Gastrocnemius medialis (tissue), 4 donors: Measurements from ENCODE around the gene XYLT1.

Experiments used
- CTCF ChIP-seq, 5 experiments: fragments of 450-650 bp in 3 of 5; fragments of 200-600 bp in 2 of 5; sonication (generic) in 2 of 5; IDR thresholded peaks in 4 of 5; conservative IDR thresholded peaks in 1 of 5; 1 replicate in 4 of 5; 2 replicates in 1 of 5; pipeline ENCODE4 v1.5.1; 2016 to 2019; ENCODE audit warnings: antibody characterized with exemption in 5 of 5, mild to moderate bottlenecking in 3 of 5, moderate library complexity in 3 of 5
- POLR2A ChIP-seq, 2 donors: fragments of 450-650 bp; IDR thresholded peaks; one replicate each; pipeline ENCODE4 v1.6.1; 2017; ENCODE audit warnings: antibody characterized with exemption in 2 of 2, mild to moderate bottlenecking in 2 of 2, moderate library complexity in 2 of 2

GRCh38 chr16:17325476-17326143, 145.2 kb downstream of the XYLT1 start:
- TF ChIP-seq CTCF (IDR thresholded peaks at IDR 0.05 in 4 of 5, conservative IDR thresholded peaks at IDR 0.05 in 1 of 5) (no peak), POLR2A (IDR thresholded peaks at IDR 0.05) (no peak)
